ENCODE results near the gene GDPD5.

Gene GDPD5

GRCh38 chr11:75388386-75389275 lies 137.1 kb downstream of the GDPD5 start:
- DNase-seq, result peak; percentile 65

- no peak for DNase-seq
Observed at GRCh38 chr11:75387736-75388294, 137.9 kb downstream of the GDPD5 start.

DNA sequence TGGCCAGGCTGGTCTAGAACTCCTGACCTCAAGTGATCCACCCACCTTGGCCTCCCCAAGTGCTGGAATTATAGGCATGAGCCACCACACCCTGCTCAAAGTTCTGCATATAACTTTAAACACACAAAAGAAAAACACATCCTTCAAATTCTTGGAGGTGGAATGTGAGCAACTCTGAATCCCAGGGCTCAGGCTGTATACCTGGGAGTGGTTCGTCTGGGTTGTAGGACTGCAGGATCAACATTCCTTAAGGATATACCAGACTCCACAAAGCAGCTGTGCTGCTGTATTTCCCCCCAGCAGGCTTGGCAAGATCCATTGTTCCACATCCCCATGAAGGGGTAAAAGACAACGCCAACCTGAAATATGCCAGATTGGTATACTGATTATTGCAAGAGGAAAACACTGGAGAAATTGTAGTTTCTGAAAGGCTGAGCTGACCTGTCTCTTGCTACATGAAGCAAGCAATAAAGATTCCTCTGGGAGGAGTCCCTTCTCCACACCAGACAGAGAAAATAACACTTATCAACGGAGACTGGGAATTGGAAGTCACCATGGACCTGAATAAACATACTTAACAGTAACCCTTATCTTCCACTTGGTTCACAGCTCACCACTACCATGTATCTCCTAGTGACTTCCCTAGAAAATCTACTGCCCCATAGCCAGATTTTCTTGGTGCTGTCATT lies 138.7 kb downstream of the GDPD5 start:
- no peak for DNase-seq

All from NCI-H2081 treated with DMSO at 0.1 percent for 48 hours (cell line).